Activated CD8-positive, alpha-beta memory T cell treated with anti-CD3 and anti-CD28 coated beads, Interleukin-2, amount 50 U/mL, for 4 hours (primary cell): Measurements from ENCODE around the gene PCCB.
"Not testable (repeated sequence)": the region's sequence is repeated elsewhere in the genome, so short reads cannot be mapped to it uniquely, and the experiment has no call there.

ENCODE experiments used
- DNase-seq: peaks from one replicate; pipeline ENCODE4 v3.0.0-alpha.2; 2020

Gene PCCB

DNA sequence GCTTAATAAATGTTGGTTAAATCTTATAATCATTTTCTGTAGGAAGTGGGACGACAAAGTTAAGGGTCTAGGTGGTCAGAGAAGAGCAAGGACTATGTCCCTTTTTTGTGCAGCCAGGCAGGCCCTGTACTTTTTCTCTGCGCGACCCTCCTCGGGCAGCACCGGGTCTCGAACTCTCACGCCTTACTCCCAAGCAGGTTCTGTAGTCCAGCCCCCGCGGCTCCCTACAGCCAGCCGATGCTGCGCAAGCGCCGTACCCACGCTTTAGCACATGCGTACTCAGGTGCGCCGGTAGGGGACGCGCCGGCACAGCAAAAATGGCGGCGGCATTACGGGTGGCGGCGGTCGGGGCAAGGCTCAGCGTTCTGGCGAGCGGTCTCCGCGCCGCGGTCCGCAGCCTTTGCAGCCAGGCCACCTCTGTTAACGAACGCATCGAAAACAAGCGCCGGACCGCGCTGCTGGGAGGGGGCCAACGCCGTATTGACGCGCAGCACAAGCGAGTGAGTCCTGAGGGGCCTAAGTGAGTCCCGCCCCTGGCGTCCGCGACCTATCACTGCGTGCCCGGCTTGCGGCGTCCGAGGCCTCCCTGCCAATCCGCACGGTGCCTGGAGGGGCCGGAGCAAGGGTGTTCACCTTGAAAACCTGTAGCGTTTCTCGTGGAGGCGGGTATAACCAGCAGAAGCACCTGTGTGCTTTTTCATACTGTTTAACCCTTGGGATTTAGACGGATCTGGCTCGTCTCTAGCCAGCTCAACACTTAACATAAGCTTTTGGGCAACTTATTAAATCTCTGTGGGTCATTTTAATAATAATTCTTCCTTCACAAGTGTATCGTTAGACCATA lies at the start of gene PCCB:
PCCB (plus strand) TSS at position 282 of the 844 bp plus-strand sequence; CDS start at position 318, 36 bp downstream.
- DNase-seq, result peak; percentile 92

DNA sequence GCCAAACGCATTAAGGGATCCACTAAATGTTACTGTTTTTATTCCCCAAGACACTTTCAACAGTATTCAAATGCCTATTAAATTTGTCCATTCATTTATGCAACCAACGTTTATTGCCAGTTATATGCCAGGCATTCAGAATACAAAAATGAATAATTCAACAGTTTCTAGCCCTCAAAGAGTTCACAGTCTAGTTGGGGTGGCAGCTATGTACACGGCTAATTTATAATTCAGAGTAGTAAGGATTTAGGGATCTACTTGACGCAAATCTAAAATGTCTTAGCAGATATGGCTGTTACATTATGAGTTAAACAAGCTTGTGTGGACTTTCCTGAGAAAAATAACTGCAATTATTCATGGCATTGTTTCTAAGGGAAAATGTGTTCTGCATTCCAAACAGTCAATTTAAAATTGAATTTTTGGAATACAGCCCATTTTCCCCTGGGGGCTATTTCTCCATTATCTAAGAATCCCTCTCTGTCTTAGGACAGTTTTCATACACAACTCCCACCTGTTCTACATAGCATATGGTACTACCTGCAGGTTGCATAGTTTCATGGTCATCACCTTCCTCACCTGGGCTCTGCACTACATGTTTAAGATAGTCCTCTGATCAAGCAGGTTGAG lies 42.5 kb upstream of the PCCB start:
- no peak for DNase-seq

DNA sequence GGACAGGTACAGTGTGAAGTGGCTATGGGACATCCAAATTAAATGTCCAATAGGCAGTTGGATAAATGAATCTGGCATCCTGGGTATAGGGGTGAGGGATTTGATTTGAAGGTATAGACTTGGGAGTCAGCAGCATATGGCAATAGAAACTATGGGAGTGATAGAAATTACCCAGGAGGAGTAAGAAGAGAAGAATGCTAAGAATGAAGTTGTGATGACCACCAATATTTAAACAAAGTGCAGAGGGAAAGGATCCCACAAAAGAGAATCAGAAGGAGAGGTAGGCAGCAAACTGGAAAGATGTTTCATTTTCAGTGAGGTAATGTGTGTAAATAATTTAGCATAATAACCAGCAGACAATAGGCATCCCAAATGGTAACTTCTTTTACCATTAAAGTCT lies 40.2 kb upstream of the PCCB start:
- no peak for DNase-seq

DNA sequence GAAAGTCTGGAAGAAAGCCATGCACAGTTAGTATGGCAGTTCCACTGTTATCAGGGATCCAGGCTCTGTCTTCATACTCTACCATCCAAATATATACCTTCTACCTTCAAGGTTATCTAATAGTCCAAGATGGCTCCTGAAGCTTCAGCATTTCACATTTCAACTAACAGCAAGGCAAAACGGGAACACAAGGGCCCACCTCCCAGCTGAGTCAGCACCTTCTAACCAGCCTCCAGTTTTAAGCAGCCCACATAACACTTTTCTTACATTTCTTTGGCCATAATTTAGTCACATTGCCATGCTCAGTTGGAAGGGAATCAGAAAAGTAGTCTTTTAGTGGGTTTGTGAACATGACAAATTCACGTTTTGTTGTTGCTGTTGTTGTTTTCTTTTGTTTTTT lies 38.6 kb upstream of the PCCB start:
- no peak for DNase-seq

GRCh38 chr3:136222746-136223145 lies 27.4 kb upstream of the PCCB start:
- DNase-seq, result not testable (repeated sequence)

- no peak for DNase-seq
These were observed 17.7 kb upstream of the PCCB start for GRCh38 chr3:136232413-136232812.

DNA sequence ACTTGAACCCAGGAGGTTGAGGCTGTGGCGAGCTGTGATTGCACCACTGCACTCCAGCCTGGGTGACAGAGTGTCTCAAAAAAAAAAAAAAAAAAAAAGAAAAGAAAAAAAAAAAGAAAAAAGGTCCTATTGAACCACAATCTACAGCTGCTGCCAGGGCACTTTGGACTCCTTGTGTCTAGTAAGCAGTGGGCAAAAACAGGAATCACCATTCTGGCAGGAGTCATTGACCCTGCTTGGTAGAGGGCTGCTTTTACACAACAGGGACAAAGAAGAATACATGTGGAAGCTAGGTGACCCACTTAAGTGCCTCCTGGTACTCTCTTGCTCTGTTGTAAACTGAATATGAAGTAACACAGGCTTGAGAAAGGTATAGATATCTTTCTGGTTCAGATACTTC lies 14.6 kb upstream of the PCCB start:
- DNase-seq, result no peak

- no peak for DNase-seq
These were observed 14.0 kb upstream of the PCCB start for GRCh38 chr3:136236109-136236508.

GRCh38 chr3:136237103-136237502 lies 13.0 kb upstream of the PCCB start:
- DNase-seq, result no peak

- no peak for DNase-seq
These were observed 12.0 kb upstream of the PCCB start for GRCh38 chr3:136237961-136238649.

- no peak for DNase-seq
These were observed 11.0 kb upstream of the PCCB start for GRCh38 chr3:136239094-136239493.

- no peak for DNase-seq
These were observed 4.4 kb upstream of the PCCB start for GRCh38 chr3:136245691-136246090.

DNA sequence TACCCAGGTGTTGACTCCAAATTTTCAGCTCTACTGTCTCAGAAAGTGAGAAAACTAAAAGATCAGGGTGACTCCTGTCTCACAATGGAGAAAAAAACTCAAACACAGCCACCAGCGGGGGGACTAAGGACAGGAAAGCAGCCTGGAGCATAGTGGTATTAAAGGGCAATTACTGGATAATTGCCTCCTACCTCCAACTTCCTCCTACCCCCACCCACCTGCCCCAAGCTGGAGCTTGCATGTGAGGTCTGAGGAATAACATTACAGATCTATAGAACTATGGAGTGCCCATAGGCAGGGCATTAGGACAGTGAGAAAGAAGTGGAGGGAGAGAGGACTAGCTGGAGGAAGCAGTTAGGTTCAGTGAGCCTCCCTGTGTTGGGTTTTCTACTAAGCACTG lies 2.7 kb upstream of the PCCB start:
- no peak for DNase-seq

- no peak for DNase-seq
These were observed 2.1 kb upstream of the PCCB start for GRCh38 chr3:136247855-136248590.

DNA sequence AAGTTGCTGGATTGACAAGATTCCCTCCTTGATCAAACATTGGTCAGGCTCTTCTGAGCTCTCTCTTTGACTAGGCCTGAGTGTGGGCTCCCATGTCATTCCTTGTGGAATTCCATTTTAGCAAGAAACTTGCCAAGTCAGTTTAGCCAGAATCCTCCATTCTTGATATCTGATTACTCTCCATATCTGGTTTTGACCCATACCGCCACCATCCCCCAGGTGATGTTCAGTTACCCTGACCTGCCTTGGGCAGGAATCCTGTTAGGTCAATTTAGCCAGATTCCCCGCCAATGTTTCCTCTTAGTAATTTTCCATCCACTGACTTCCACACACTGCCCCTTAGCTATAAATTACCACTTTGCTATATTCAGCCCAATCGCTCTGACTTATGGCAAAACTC lies 1.0 kb upstream of the PCCB start:
- DNase-seq, result no peak

- DNase-seq, result no peak
These were observed 547 bp upstream of the PCCB start for GRCh38 chr3:136249593-136249992.

DNA sequence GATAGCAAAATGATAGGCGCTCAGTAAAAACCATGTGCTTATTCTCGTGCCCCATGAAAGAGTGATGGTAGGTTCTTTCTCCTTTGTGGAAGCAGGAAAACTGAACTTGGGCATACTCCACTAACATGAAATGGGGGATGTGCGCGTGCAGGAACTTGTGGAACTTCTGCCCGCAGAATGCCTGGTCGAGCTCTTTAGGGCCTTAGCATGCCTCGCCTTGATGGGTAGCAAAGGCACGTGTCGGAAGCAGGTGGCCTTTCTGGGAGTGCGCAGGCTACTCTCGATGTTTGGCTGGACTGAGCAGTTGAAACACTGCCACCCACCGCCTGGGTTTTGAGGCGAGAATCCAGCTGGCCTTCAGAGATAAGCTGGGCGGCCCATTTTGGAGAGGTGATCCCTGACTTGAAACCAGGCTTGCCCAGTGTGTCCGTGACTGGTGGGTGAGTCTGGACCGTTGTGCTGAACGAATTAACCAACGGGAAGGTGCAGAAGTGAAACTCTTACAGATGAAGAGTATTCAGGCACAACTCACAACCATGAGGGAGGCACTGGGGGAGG lies 842 bp downstream of the PCCB start:
- DNase-seq, result peak; percentile 24

DNA sequence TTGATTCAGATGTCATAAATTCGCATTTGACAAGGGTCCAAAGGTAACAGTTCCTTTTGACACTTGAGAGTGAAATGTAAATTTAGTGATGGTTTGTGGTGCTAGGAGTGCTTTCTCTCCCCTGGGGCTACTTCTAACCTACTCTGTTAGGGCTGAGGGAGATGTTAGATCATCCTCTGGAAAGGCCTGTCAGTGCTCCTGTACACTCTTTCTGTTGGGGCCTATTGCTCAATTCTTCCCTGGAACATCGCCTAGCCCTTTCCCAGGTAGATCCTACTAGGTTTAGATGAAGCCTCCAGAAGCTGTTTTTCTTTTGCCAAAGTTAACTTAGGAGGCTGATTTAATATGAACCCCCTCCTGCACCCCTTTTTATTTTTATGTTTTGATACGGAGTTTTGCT lies 1.4 kb downstream of the PCCB start:
- DNase-seq, result no peak

- no peak for DNase-seq
These were observed 5.7 kb downstream of the PCCB start for GRCh38 chr3:136255672-136256406.

- DNase-seq, result no peak
These were observed 8.1 kb downstream of the PCCB start for GRCh38 chr3:136258199-136258598.

- DNase-seq, result no peak
These were observed 11.7 kb downstream of the PCCB start for GRCh38 chr3:136261826-136262225.

GRCh38 chr3:136262559-136262958 lies 12.4 kb downstream of the PCCB start:
- DNase-seq, result no peak
